Stimulated activated CD4-positive, alpha-beta T cell treated with anti-CD3 and anti-CD28 coated beads, Interleukin-15, amount 100 ng/mL, for 1 hour (primary cell): ENCODE results near the gene TUBA3E.
"Not testable (repeated sequence)": the region's sequence is repeated elsewhere in the genome, so short reads cannot be mapped to it uniquely, and the experiment has no call there.

ENCODE experiments used
- DNase-seq, 2 donors: peaks; one replicate each; pipeline ENCODE4 v3.0.0-alpha.2; 2020; ENCODE audit warnings: low read depth in 1 of 2, low spot score in 1 of 2

TUBA3E gene

GRCh38 chr2:130165293-130166016 is 32.8 kb downstream of the TUBA3E start:
- DNase-seq = no peak

GRCh38 chr2:130162968-130163367 is 35.3 kb downstream of the TUBA3E start:
- no peak for DNase-seq

- DNase-seq = not testable (repeated sequence)
Observed at GRCh38 chr2:130162486-130162885, 35.8 kb downstream of the TUBA3E start.

GRCh38 chr2:130160838-130161705 is 37.2 kb downstream of the TUBA3E start:
- DNase-seq = not testable (repeated sequence)

- DNase-seq = no peak
Observed at GRCh38 chr2:130160131-130160530, 38.1 kb downstream of the TUBA3E start.

- DNase-seq = not testable (repeated sequence)
Observed at GRCh38 chr2:130159376-130159775, 38.9 kb downstream of the TUBA3E start.

- DNase-seq = no peak
Observed at GRCh38 chr2:130158631-130159030, 39.6 kb downstream of the TUBA3E start.

GRCh38 chr2:130157825-130158514 is 40.3 kb downstream of the TUBA3E start:
- not testable (repeated sequence) for DNase-seq

- DNase-seq = not testable (repeated sequence)
Observed at GRCh38 chr2:130157354-130157753, 40.9 kb downstream of the TUBA3E start.

- DNase-seq = no peak
Observed at GRCh38 chr2:130156624-130157004, 41.6 kb downstream of the TUBA3E start.

GRCh38 chr2:130155956-130156623 is 42.1 kb downstream of the TUBA3E start:
- not testable (repeated sequence) for DNase-seq

GRCh38 chr2:130154773-130155765 is 43.2 kb downstream of the TUBA3E start:
- no peak for DNase-seq

- DNase-seq = not testable (repeated sequence)
Observed at GRCh38 chr2:130154423-130154770, 43.8 kb downstream of the TUBA3E start.

- not testable (repeated sequence) for DNase-seq
Observed at GRCh38 chr2:130153721-130154422, 44.4 kb downstream of the TUBA3E start.

- no peak for DNase-seq
Observed at GRCh38 chr2:130152816-130153595, 45.2 kb downstream of the TUBA3E start.

GRCh38 chr2:130152136-130152815 is 46.0 kb downstream of the TUBA3E start:
- DNase-seq = not testable (repeated sequence)

GRCh38 chr2:130151145-130151512 is 47.1 kb downstream of the TUBA3E start:
- not testable (repeated sequence) for DNase-seq
